ENCODE data around the gene SP8. TPM values are rescaled to one million over a fixed set of nuclear protein-coding genes. Genes with fewer than 3 reads are reported as not detected.

The SP8 gene
- total RNA-seq, 2 donors from 2014 or later = not detected

DNA sequence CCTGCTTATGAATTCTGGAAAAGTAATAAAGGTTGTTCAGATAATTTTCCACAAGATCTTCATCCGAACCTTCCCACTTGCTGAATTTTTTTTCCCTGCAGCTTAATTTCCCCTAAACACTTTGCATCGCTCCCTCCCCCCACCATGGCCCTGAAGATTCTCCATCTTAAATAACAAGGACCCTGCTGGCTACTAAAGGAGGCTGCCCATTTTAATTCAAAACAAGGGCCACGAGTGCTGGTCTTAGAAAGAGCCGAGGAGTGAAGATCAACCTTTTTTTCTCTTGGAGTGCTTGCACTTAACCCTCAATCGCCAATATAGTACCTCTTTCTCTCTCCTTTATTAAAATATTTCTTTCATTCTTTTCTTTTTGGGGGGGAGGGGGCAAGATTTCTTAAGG, 9.2 kb upstream of the SP8 start:
- ATAC-seq (no peak), DNase-seq (no peak)
- intact Hi-C loops (cut with DNase I) = no loop called here
- Histone ChIP-seq H3K27ac (no peak overlapping the region), H3K4me3 (no peak overlapping the region), H3K9me3 (peaks cover 0 to 3% (median 0%) of the 10 kb centered on the region in 3 donors), H3K36me3 (replicated peaks in 1 of 2; ENCODE audit: insufficient read depth in 1 of 2, low read depth in 2 of 2) (no peaks in the 10 kb centered on the region), H3K4me1 (peaks cover 21% of the 10 kb centered on the region), H3K27me3 (peaks cover 0 to 54% of the 10 kb centered on the region in 2 donors)
- 8 to 13% methylated on average over 5 of the region's 5 CpGs for WGBS, 2 donors
- no peak for TF ChIP-seq POLR2A (IDR thresholded peaks at IDR 0.05)
- TF ChIP-seq, protein P1, sequence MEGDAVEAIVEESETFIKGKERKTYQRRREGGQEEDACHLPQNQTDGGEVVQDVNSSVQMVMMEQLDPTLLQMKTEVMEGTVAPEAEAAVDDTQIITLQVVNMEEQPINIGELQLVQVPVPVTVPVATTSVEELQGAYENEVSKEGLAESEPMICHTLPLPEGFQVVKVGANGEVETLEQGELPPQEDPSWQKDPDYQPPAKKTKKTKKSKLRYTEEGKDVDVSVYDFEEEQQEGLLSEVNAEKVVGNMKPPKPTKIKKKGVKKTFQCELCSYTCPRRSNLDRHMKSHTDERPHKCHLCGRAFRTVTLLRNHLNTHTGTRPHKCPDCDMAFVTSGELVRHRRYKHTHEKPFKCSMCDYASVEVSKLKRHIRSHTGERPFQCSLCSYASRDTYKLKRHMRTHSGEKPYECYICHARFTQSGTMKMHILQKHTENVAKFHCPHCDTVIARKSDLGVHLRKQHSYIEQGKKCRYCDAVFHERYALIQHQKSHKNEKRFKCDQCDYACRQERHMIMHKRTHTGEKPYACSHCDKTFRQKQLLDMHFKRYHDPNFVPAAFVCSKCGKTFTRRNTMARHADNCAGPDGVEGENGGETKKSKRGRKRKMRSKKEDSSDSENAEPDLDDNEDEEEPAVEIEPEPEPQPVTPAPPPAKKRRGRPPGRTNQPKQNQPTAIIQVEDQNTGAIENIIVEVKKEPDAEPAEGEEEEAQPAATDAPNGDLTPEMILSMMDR (IDR thresholded peaks at IDR 0.05) = no peak

DNA sequence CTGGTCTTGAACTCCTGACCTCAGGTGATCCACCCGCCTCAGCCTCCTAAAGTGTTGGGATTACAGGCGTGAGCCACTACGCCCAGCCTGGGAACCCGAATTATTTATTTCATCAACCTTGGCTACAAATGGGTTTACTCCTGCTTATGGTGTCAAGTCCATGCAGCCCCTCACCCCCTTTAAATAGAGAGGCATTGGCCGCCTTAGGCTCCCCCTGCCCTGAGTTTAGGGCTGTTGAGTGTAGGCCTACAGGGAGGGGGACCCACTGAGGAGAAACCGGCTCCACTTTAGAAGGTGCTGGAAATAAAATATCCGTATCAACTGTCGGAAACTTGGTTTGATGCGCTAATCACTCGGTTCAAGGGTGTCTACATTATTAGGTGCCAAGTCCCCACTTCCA, 8.7 kb upstream of the SP8 start:
- Histone ChIP-seq H3K27me3 (peaks cover 0 to 59% of the 10 kb centered on the region in 2 donors), H3K4me3 (no peak overlapping the region), H3K36me3 (replicated peaks in 1 of 2; ENCODE audit: insufficient read depth in 1 of 2, low read depth in 2 of 2) (no peaks in the 10 kb centered on the region), H3K9me3 (peaks cover 0 to 4% (median 0%) of the 10 kb centered on the region in 3 donors), H3K27ac (no peak overlapping the region), H3K4me1 (peaks cover 22% of the 10 kb centered on the region)
- ATAC-seq = no peak
- no peak for DNase-seq
- TF ChIP-seq, protein P1 (IDR thresholded peaks at IDR 0.05) = no peak
- TF ChIP-seq POLR2A (IDR thresholded peaks at IDR 0.05) = no peak
- intact Hi-C loops (cut with DNase I) = no loop called here
- 9 to 12% methylated on average over 10 of the region's 10 CpGs for WGBS, 2 donors

DNA sequence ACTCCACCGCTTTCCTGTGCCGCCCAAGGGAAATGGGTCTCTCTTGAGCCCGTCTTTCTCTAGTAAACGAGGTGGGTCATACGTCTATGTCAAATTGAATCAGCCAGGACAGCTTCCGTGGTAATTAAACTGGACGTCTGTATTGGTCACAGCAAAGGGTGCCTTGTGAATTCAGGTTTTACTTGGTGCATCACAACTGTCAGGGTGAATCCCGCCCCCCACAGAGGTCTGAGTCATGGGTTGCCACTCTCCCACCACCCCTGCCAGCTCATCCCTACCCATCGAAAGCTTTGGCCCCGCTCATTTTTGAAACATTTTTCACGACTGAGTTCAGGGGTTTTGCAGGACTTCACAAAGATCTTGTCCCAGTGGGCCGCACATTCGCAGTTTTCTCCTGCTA, 8.0 kb upstream of the SP8 start:
- Histone ChIP-seq H3K36me3 (replicated peaks in 1 of 2; ENCODE audit: insufficient read depth in 1 of 2, low read depth in 2 of 2) (no peaks in the 10 kb centered on the region), H3K4me3 (no peak overlapping the region), H3K27me3 (peaks cover 0 to 64% of the 10 kb centered on the region in 2 donors), H3K9me3 (peaks cover 0 to 4% (median 0%) of the 10 kb centered on the region in 3 donors), H3K4me1 (peaks cover 22% of the 10 kb centered on the region), H3K27ac (no peak overlapping the region)
- intact Hi-C loops (cut with DNase I) = no loop called here
- WGBS, 2 donors = 8 to 11% methylated on average over 13 of the region's 13 CpGs
- ATAC-seq (no peak), DNase-seq (no peak)
- TF ChIP-seq POLR2A (IDR thresholded peaks at IDR 0.05) = no peak
- TF ChIP-seq, protein P1 (IDR thresholded peaks at IDR 0.05) = no peak

DNA sequence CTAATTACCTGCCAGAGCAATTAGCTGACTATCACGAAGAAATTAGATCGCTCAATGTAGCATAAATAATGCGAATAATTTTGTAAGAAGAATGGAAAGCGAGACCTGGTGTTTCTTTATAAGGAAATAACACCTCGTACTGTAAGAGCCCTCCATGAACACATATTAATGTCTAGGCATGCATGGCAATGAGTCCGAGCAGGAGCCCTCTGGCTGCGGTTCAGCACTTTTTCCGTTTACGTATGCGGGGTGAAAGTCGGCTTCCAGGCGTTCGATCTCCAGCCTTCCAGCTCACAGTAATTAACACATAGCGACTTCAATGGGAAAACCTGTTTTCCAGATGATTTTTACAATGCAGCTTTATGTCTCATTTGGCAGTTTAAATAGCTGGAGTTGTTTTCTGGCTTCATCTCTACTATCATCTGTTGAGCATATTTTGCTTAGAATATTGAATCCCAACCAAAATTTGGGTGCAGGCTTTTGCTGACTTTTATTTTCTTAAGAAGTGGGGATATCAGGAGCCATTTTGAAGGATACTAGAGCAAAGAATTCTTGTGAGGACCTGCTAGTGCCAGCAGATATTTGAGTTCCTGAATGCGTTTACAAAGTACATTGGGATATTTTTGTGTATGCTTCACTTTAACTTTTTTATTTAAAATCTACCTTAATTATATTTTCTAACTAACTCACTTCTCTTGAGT, 7.2 kb upstream of the SP8 start:
- 13 to 17% methylated on average over 15 of the region's 15 CpGs for WGBS, 2 donors
- H3K27ac ChIP-seq = no peak overlapping the region
- peaks cover 19% of the 10 kb centered on the region for H3K4me1 ChIP-seq
- H3K36me3 ChIP-seq (replicated peaks in 1 of 2; ENCODE audit: insufficient read depth in 1 of 2, low read depth in 2 of 2) = no peaks in the 10 kb centered on the region
- no peak overlapping the region for H3K4me3 ChIP-seq
- H3K9me3 ChIP-seq = peaks cover 0 to 4% (median 0%) of the 10 kb centered on the region in 3 donors
- DNase-seq (no peak), ATAC-seq (no peak)
- intact Hi-C loops (cut with DNase I) = no loop called here
- TF ChIP-seq POLR2A (IDR thresholded peaks at IDR 0.05) = no peak
- TF ChIP-seq, protein P1 (IDR thresholded peaks at IDR 0.05) = no peak
- peaks cover 0 to 68% of the 10 kb centered on the region in 2 donors for H3K27me3 ChIP-seq

DNA sequence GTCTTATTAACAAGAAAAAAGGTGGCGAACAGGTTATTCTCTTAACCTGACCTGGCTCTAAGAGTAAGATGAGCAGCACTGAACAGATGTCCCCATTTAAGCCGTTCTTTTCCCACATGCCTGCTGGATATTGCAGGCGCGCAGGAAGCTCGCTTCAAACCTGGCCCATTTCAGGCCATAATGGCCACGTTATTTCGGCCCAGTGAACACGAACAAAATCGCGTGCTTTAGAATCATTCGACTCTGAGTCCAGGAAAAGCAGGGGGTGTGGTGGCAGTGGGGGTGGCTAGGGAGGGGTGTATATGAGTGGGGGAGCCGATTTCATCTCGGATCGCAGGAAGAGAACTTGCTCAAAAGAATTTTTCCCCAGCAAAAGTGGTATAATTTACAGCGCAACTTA, 6.6 kb upstream of the SP8 start:
- no peak for DNase-seq
- TF ChIP-seq POLR2A (IDR thresholded peaks at IDR 0.05) = no peak
- TF ChIP-seq, protein P1 (IDR thresholded peaks at IDR 0.05) = no peak
- WGBS, 2 donors = 14 to 20% methylated on average over 14 to 15 of the region's 15 CpGs

More for the DNA sequence above, 6.6 kb upstream of the SP8 start:
- H3K4me1 ChIP-seq = peaks cover 13% of the 10 kb centered on the region
- H3K36me3 ChIP-seq (replicated peaks in 1 of 2; ENCODE audit: insufficient read depth in 1 of 2, low read depth in 2 of 2) = no peaks in the 10 kb centered on the region
- H3K27me3 ChIP-seq = peaks cover 0 to 71% of the 10 kb centered on the region in 2 donors
- no peak overlapping the region for H3K27ac ChIP-seq
- H3K4me3 ChIP-seq = no peak overlapping the region
- ATAC-seq = no peak
- H3K9me3 ChIP-seq = peaks cover 0 to 4% (median 0%) of the 10 kb centered on the region in 3 donors
- intact Hi-C loops (cut with DNase I) = no loop called here

Data from body of pancreas (tissue), 4 donors.